H9 (cell line): ENCODE results near the gene RUNX2. TPM values are rescaled to one million over a fixed set of nuclear protein-coding genes. Genes with fewer than 3 reads are reported as not detected.

Experiments
- DNase-seq: peaks from one replicate; pipeline ENCODE4 v3.0.0-alpha.2; 2017
- H2AFZ ChIP-seq: one replicate; pipeline ENCODE4 v1.6.1; 2013; ENCODE audit warnings: mild to moderate bottlenecking, low read length, control low read depth, moderate library complexity
- H2AK5ac ChIP-seq: 2 replicates; pipeline ENCODE4 v1.6.1; 2013; ENCODE audit warnings: low read length, control low read depth, mixed read lengths; ENCODE audit not compliant: insufficient read length
- H2BK120ac ChIP-seq: one replicate; pipeline ENCODE4 v1.6.1; 2013; ENCODE audit warnings: low read depth, mild to moderate bottlenecking, low read length, control low read depth, inconsistent platforms; ENCODE audit not compliant: poor library complexity, severe bottlenecking
- H2BK12ac ChIP-seq: 2 replicates; pipeline ENCODE4 v1.6.1; 2013; ENCODE audit warnings: low read length, control low read depth, mixed read lengths, low read depth; ENCODE audit not compliant: insufficient read length
- H2BK15ac ChIP-seq: 2 replicates; pipeline ENCODE4 v1.6.1; 2013; ENCODE audit warnings: low read depth, low read length, control low read depth
- H2BK20ac ChIP-seq: one replicate; pipeline ENCODE4 v1.6.1; 2013; ENCODE audit warnings: low read depth, mild to moderate bottlenecking, low read length, control low read depth, inconsistent platforms; ENCODE audit not compliant: poor library complexity, severe bottlenecking
- H2BK5ac ChIP-seq: 2 replicates; pipeline ENCODE4 v1.6.1; 2013; ENCODE audit warnings: low read length, control low read depth, mixed read lengths; ENCODE audit not compliant: insufficient read length
- H3K14ac ChIP-seq: 2 replicates; pipeline ENCODE4 v1.6.1; 2013; ENCODE audit warnings: low read length, control low read depth; ENCODE audit not compliant: insufficient read depth
- H3K18ac ChIP-seq: 2 replicates; pipeline ENCODE4 v1.6.1; 2013; ENCODE audit warnings: low read depth, mild to moderate bottlenecking, mixed read lengths, low read length, control low read depth; ENCODE audit not compliant: insufficient read length
- H3K23ac ChIP-seq: 2 replicates; pipeline ENCODE4 v1.6.1; 2013; ENCODE audit warnings: low read length, control low read depth, mixed read lengths, low read depth; ENCODE audit not compliant: insufficient read length
- H3K23me2 ChIP-seq: 2 replicates; pipeline ENCODE4 v1.6.1; 2013; ENCODE audit warnings: low read depth, mild to moderate bottlenecking, mixed read lengths, low read length, control low read depth; ENCODE audit not compliant: insufficient read length, poor library complexity, severe bottlenecking
- H3K27ac ChIP-seq: 2 replicates; pipeline ENCODE4 v1.5.1; 2013; ENCODE audit warnings: low read length, control low read depth, mixed read lengths, low read depth; ENCODE audit not compliant: insufficient read length
- H3K27me3 ChIP-seq: 2 replicates; pipeline ENCODE4 v1.6.1; 2013; ENCODE audit warnings: low read length, control low read depth, inconsistent platforms; ENCODE audit not compliant: insufficient read depth
- H3K4ac ChIP-seq: 2 replicates; pipeline ENCODE4 v1.6.1; 2013; ENCODE audit warnings: low read depth, mild to moderate bottlenecking, control low read depth, inconsistent platforms, low read length, moderate library complexity
- H3K4me1 ChIP-seq: 2 replicates; pipeline ENCODE4 v1.6.1; 2013; ENCODE audit warnings: low read length, control low read depth, inconsistent platforms; ENCODE audit not compliant: insufficient read depth
- H3K4me2 ChIP-seq: 2 replicates; pipeline ENCODE4 v1.6.1; 2013; ENCODE audit warnings: low read length, control low read depth, mixed read lengths; ENCODE audit not compliant: insufficient read length, insufficient read depth
- H3K56ac ChIP-seq: 2 replicates; pipeline ENCODE4 v1.6.1; 2013; ENCODE audit warnings: low read depth, mild to moderate bottlenecking, mixed read lengths, low read length, control low read depth; ENCODE audit not compliant: insufficient read length
- H3K79me1 ChIP-seq: 2 replicates; pipeline ENCODE4 v1.6.1; 2013; ENCODE audit warnings: low read depth, mild to moderate bottlenecking, moderate library complexity, low read length, control low read depth, inconsistent platforms; ENCODE audit not compliant: insufficient read depth, poor library complexity, severe bottlenecking
- H3K79me2 ChIP-seq: 2 replicates; pipeline ENCODE4 v1.6.1; 2013; ENCODE audit warnings: low read length, control low read depth, inconsistent platforms; ENCODE audit not compliant: insufficient read depth
- H3K9ac ChIP-seq: 2 replicates; pipeline ENCODE4 v1.6.1; 2013; ENCODE audit warnings: low read length, control low read depth, mixed read lengths; ENCODE audit not compliant: insufficient read length; ENCODE audit errors: extremely low read depth
- H3K9me3 ChIP-seq: one replicate; pipeline ENCODE4 v1.6.1; 2013; ENCODE audit warnings: low read depth, low read length, inconsistent platforms; ENCODE audit not compliant: control insufficient read depth
- H3T11ph ChIP-seq: one replicate; pipeline ENCODE4 v1.6.1; 2013; ENCODE audit warnings: mild to moderate bottlenecking, low read length, control low read depth, inconsistent platforms
- H4K20me1 ChIP-seq: one replicate; pipeline ENCODE4 v1.6.1; 2013; ENCODE audit not compliant: control insufficient read depth, insufficient read length, insufficient read depth
- H4K5ac ChIP-seq: 2 replicates; pipeline ENCODE4 v1.6.1; 2013; ENCODE audit warnings: low read depth, mild to moderate bottlenecking, mixed read lengths, low read length, control low read depth; ENCODE audit not compliant: insufficient read length
- H4K8ac ChIP-seq: replicated peaks from 2 replicates; pipeline ENCODE4 v1.6.1; 2013; ENCODE audit warnings: low read length, control low read depth, mixed read lengths, low read depth; ENCODE audit not compliant: insufficient read length
- H4K91ac ChIP-seq: 2 replicates; pipeline ENCODE4 v1.6.1; 2013; ENCODE audit warnings: low read depth, mild to moderate bottlenecking, moderate library complexity, mixed read lengths, low read length, control low read depth; ENCODE audit not compliant: insufficient read length
- H3K27ac Mint-ChIP-seq, 3 experiments: 2 replicates in 2 of 3; 3 replicates in 1 of 3; pipeline ENCODE4 v1.8.0; 2020 to 2021; ENCODE audit warnings: mixed read lengths in 3 of 3, mild to moderate bottlenecking in 1 of 3, moderate library complexity in 1 of 3
- H3K27me3 Mint-ChIP-seq: 2 replicates; pipeline ENCODE4 v1.8.0; 2021; ENCODE audit warnings: low read depth, mild to moderate bottlenecking, moderate library complexity, mixed read lengths
- H3K36me3 Mint-ChIP-seq, 3 experiments: 2 replicates in 2 of 3; 3 replicates in 1 of 3; pipeline ENCODE4 v1.8.0; 2020 to 2021; ENCODE audit warnings: low read depth in 3 of 3, mixed read lengths in 3 of 3; ENCODE audit not compliant: insufficient read depth in 1 of 3
- H3K4me1 Mint-ChIP-seq, 2 experiments: 2 replicates each; pipeline ENCODE4 v1.8.0; 2020; ENCODE audit warnings: mixed read lengths in 2 of 2
- H3K4me3 Mint-ChIP-seq, 2 experiments: 2 replicates in 1 of 2; 3 replicates in 1 of 2; pipeline ENCODE4 v1.8.0; 2020 to 2021; ENCODE audit warnings: mild to moderate bottlenecking in 2 of 2, mixed read lengths in 2 of 2, moderate library complexity in 1 of 2
- H3K9me3 Mint-ChIP-seq, 2 experiments: 2 replicates in 1 of 2; 3 replicates in 1 of 2; pipeline ENCODE4 v1.8.0; 2020; ENCODE audit warnings: mild to moderate bottlenecking in 2 of 2, mixed read lengths in 2 of 2, moderate library complexity in 1 of 2
- CTCF ChIP-seq: fragments of 200-600 bp; sonication (generic); conservative IDR thresholded peaks from 3 replicates; pipeline ENCODE4 v1.8.0; 2021; ENCODE audit warnings: antibody characterized with exemption, mild to moderate bottlenecking
- WGBS: extraction: QIAGEN DNeasy Blood & Tissue Kit; methylation state at CpG from one replicate; pipeline ENCODE4 v1.1.7; 2013; ENCODE audit warnings: missing lambda C conversion rate, low lambda C conversion rate, mixed read lengths; ENCODE audit not compliant: insufficient read length; ENCODE audit errors: extremely low coverage; 5-methylcytosine and 5-hydroxymethylcytosine counted together
- total RNA-seq: library from RNA; stranded (reverse); gene quantifications from 2 replicates; pipeline ENCODE4 v1.2.1, GENCODE V29; 2021

Gene RUNX2
- total RNA-seq, 1 experiment from 2014 or later = 0.15 TPM

- no peaks in the 10 kb centered on the region for H3K9me3 ChIP-seq
- H2BK120ac ChIP-seq = no peak overlapping the region
- H3K4me2 ChIP-seq = no peak overlapping the region
- H3T11ph ChIP-seq = no peak overlapping the region
- no peak overlapping the region for H4K8ac ChIP-seq
- H3K9ac ChIP-seq = no peak overlapping the region
- Mint-ChIP-seq H3K27ac (no peak overlapping the region), H3K36me3 (peaks cover 2 to 10% (median 3%) of the 10 kb centered on the region in 3 experiments; a peak in 5 of 7 replicates), H3K4me1 (peaks cover 7 to 8% of the 10 kb centered on the region in 2 experiments), H3K4me3 (no peak overlapping the region), H3K9me3 (peaks cover 11 to 15% of the 10 kb centered on the region in 2 experiments; a peak in 4 of 5 replicates), H3K27me3 (peaks cover 13% of the 10 kb centered on the region)
- H3K27ac ChIP-seq = no peak overlapping the region
- TF ChIP-seq CTCF = no peak
- H3K56ac ChIP-seq = no peak overlapping the region
- H4K91ac ChIP-seq = no peak overlapping the region
- H3K4me1 ChIP-seq = peaks cover 4% of the 10 kb centered on the region; the same call in 1 of the 2 replicates
- H3K18ac ChIP-seq = no peak overlapping the region
- no peak overlapping the region for H2BK20ac ChIP-seq
- H2AK5ac ChIP-seq = no peak overlapping the region
- no peak overlapping the region for H3K14ac ChIP-seq
- H3K79me2 ChIP-seq = no peaks in the 10 kb centered on the region
- H3K23ac ChIP-seq = no peak overlapping the region
- H3K4ac ChIP-seq = no peak overlapping the region
- no peak overlapping the region for H2BK12ac ChIP-seq
- WGBS = no CpG with 5 or more reads among the region's 5 CpGs
- H2AFZ ChIP-seq = no peak overlapping the region
- no peak for DNase-seq
- no peak overlapping the region for H2BK5ac ChIP-seq
- H4K5ac ChIP-seq = no peak overlapping the region
- no peaks in the 10 kb centered on the region for H3K79me1 ChIP-seq
- no peaks in the 10 kb centered on the region for H3K27me3 ChIP-seq
- H4K20me1 ChIP-seq = no peaks in the 10 kb centered on the region
- no peaks in the 10 kb centered on the region for H3K23me2 ChIP-seq
- H2BK15ac ChIP-seq = no peak overlapping the region
These were observed 351.0 kb downstream of the RUNX2 start for GRCh38 chr6:45679163-45679562.
